HG03108 (cell line): Measurements from ENCODE around the gene RPS6KA2.

Experiments
- ATAC-seq: cut with Tn5 transposase; IDR thresholded peaks from one replicate; pipeline ENCODE4 v1.9.1; 2021; ENCODE audit warnings: moderate library complexity; ENCODE audit not compliant: unreplicated experiment

The RPS6KA2 gene

GRCh38 chr6:166459272-166459671 lies 167.8 kb downstream of the RPS6KA2 start:
- no peak for ATAC-seq

DNA sequence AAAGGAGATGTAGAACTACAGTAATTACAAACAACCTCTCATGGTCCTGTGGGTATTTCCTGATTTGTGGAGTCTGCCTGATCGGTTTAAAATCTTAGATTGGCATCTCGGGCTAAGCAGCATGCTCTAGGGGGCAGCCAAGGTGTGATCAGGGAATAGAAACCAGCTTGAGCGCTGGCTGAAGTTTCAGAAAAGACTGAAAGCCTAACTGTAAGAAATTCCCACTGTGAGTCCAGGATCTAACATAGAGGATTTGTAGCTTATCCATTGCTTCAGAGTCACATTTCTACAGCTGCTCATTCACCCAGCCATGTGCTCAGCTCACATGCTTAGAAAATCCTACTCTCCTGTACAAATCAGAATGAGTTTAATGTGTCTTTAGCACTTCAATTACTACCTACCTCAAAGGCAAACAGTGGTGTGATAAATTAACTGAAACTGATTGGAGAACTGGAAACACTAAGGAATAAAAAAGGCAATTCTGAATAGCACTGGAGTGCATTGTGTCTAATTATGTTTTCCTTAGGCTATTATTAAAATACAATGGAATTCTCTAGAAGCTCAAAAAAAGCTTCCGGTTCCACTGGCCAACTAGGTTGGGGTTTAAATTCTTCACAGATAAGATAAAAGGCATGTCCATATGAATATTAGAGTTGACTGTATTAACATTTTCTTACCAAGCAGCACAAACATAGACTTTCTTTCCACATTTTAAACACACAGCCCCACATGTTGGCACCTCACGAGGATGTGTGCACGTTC lies 170.5 kb downstream of the RPS6KA2 start:
- peak; percentile 60 for ATAC-seq

DNA sequence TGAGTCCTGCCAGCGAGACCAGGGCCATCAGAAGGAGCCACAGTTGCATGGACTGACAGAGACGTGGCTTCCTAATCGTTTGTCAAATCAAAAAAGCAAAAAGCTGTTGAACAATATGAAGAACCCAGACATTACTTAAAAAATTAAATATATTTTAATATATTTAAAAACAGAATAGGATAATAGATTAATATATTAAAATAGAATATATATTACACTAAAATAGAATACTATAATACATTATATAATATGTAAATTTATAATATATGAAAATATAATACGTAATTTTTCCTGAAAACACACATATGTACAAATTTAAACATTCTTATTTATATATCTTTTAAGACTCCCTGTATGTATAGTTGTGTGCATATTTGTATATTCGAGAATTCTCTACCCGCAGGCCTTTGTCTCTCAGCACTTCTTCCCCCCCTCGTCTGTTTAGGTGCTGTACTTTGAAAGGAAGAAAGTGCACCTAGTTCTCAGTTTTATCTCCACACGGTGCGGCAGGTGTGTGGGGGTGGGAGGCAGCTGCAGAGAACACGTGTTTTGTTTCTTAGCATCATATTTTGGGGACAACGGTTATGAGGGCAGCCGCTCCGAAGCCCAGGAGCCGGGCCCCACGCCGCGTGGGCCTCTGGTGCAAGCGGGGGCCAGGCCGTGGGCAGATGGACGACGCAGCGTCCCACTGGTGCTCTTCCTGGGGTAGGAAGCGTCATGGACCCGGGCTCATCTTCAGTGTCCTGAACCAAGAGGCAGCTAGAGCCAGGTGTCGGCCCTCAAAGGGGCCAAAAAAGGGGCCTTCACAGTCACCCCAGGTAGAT lies 172.1 kb downstream of the RPS6KA2 start:
- no peak for ATAC-seq

DNA sequence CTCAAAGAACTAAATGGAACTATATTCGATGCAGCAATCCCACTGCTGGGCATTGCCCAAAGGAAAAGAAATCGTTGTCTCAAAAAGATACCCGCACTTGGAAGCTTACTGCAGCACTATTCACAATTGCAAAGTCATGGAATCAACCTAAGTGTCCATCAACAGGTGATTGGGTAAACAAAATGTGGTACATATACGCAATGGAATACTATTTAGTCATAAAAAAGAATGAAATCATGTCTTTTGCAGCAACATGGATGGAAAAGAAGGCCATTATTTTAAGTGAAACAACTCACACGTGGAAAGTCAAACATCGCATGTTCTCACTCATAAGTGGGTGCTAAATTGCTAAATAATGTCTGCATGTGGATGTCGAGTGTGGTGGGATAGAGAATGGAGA lies 173.4 kb downstream of the RPS6KA2 start:
- ATAC-seq: no peak

GRCh38 chr6:166450167-166450873 lies 176.7 kb downstream of the RPS6KA2 start:
- no peak for ATAC-seq

GRCh38 chr6:166449641-166450040 lies 177.4 kb downstream of the RPS6KA2 start:
- ATAC-seq: no peak

- ATAC-seq: no peak
These were observed 178.0 kb downstream of the RPS6KA2 start for GRCh38 chr6:166449036-166449435.

DNA sequence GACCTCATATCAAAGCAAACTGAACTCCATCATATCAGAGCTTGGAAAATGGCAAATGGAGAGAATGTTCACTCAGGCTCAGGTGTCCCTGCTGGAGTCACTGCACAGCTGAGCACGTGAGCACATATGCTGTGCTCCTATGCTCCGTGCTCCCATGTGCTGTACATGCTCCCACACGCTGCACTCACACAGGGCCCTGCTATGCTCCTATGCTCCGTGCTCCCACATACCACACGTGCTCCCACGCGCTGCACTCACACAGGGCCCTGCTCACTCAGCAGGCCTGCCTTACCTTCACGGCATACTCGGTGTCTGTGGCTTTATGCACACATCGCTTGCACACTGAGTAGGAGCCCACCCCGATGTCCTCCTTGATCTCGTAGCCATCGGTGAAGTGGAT lies 178.6 kb downstream of the RPS6KA2 start:
- no peak for ATAC-seq

DNA sequence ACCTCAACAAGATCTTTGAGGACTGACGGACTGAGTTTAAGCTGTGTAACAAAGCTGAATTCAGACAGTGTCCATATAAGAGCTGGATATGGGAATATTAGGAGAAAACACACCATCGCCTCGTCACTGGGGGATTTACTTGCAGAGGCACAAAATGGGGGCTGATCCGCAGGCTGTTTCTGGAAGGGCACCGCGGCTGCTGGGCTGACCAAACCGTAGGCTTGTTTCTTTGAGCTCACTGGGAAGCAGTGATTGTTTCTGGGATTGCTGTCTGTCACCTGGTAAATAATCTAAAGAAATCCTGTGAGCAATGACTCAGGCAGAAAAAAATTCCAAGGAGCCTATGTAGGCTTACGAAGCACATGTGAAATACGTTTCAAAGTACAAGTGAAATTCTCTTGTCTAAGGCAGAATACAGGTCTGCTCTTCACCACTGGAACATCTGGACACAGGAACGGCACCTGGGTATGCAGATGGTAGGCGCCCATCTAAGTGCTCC lies 180.4 kb downstream of the RPS6KA2 start:
- ATAC-seq: no peak

DNA sequence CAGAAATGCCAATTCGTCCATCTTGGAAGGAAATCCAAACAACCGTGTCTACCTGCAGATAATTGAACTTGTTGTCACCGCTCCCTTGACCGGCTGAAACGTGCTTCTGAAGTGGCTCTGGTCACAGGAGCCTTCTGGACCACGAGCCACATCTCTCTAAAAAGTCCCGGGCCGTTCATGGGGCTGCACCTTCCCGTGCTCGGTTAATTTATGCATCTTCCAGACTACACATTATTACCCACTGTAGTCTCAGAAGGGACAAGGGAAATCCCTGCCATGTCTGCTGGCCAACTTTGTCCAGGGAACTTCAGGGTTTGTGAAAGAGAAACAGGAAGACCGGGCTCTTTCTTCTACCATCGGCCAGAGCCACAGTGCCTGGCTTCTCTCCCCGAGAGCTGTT lies 180.9 kb downstream of the RPS6KA2 start:
- ATAC-seq: no peak

GRCh38 chr6:166444446-166444845 lies 182.6 kb downstream of the RPS6KA2 start:
- ATAC-seq: no peak

GRCh38 chr6:166443166-166443565 lies 183.9 kb downstream of the RPS6KA2 start:
- ATAC-seq: no peak

- no peak for ATAC-seq
These were observed 184.8 kb downstream of the RPS6KA2 start for GRCh38 chr6:166442131-166442685.

DNA sequence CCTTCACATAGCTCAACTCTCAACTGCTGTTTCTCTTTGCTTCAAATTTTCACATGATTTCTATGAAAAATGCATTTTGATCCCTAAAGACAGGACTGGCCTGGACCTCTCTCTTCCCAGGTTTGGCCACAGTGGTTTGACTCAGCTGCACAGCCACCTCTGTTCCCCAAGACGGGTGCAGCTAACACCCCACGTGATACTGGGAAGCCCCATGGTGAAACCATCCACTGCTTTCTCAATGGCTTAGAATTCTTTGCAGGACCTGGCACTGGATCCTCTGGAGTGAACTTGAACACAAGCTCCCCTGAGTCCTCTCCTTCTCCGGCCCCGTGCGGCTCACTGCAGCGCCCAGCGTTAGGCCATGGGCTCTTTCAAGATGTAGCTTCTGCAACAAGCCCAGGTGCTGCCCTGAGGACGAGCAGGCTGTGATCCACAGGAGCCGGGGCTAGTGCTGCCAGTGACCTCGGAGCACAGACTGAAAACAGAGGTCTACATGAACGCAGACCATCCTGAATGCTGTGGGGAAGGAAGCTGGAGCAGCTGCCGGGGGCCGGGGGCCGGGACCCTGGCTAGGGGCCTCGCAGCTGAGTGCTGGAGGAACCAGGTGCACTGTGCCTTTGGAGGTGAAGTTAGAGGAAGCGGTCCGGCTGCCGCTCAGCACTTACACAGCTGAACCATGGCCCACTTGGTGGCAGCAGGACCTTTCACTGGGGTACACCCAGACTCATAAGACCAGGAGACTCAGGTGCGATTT lies 185.5 kb downstream of the RPS6KA2 start:
- no peak for ATAC-seq

- ATAC-seq: no peak
These were observed 186.3 kb downstream of the RPS6KA2 start for GRCh38 chr6:166440729-166441128.

GRCh38 chr6:166440106-166440505 lies 186.9 kb downstream of the RPS6KA2 start:
- no peak for ATAC-seq

DNA sequence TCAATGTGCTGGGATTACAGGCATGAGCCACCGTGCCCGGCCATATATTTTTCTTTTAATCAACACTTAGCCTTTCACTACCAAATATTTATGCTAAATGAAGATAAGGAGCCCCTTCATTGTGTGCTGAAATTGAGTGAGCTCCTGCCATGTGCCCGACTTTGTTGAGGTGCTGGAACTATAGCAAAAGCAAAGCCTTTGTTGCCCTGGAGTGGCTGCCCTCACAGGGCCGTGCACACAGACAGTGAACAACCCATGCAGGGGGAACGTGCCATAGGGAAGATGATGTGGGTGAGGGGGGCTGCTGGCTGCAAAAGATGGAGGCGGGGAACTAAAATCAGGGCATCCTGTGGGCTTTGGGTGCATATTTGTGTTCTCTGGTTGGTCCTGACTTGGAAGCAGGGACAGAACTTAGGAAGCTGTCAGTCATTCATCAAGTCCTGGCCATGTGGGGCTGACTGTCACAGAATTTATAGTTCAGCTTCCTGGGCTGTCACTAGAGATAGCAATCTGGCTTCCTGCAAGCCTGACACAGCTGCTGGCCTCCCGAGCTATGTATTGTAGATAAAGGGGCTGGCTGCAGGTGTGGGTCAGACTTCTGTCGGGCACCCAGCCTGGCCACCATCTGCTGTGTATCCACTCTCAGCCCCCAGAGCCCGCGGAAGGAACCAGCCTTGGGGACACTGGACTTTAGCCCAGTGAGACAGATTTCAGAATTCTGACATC lies 187.5 kb downstream of the RPS6KA2 start:
- ATAC-seq: no peak

DNA sequence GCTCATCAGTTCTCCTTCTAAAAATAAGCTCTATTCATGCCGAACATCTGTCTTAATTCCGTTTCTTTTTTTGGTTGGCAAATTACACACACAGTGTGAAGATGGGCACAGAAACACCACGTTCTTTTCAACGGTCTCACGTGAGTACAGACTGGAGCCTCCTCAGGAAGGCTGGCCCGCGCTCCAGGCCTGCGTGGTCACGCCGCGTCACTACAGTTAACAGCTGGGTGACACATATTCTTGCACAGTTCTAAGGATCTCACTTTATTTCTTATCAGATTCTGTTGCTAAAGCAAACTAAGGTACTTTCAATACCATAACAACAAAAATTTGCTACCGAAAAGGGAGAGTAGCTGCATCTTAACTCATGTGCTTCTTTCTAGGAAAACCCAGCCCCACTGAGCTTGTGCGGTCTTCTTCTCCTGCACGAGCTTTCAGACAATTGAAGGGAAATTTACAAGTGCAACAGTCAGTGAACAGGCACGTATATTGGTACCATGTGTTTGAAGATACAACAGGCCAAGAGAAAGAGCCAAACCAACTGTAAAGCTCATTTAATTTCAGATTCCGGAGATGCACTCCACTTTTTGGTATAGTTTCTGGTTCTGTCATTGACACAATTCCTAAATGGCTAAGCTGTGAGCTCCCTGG lies 188.7 kb downstream of the RPS6KA2 start:
- ATAC-seq: no peak

GRCh38 chr6:166437661-166438060 lies 189.4 kb downstream of the RPS6KA2 start:
- no peak for ATAC-seq
